ENCODE measurements around the gene JMJD7.

Gene JMJD7

GRCh38 chr15:41822957-41823356 is 4.9 kb upstream of the JMJD7 start:
- ChIA-PET POLR2A (no interaction called here), CTCF (interaction anchor here (1.0 to 5.4 kb wide), 4 partner anchors 12 to 82 kb away, joined by 3 to 61 read pairs (median 14); partner anchors contain the start of gene MAPKBP1)
- TF ChIP-seq CTCF (IDR thresholded peaks at IDR 0.05; ENCODE audit: control extremely low read depth, extremely low read depth, low read depth, missing control alignments): no peak
- DNase-seq (ENCODE audit: extremely low spot score): no peak

- POLR2A ChIA-PET: no interaction called here
- no peak for DNase-seq (ENCODE audit: extremely low spot score)
- CTCF ChIA-PET: interaction anchor here (1.0 to 5.4 kb wide), 4 partner anchors 12 to 81 kb away, joined by 3 to 61 read pairs (median 14); partner anchors contain the start of gene MAPKBP1
- no peak for TF ChIP-seq CTCF (IDR thresholded peaks at IDR 0.05; ENCODE audit: control extremely low read depth, extremely low read depth, low read depth, missing control alignments)
Measured at GRCh38 chr15:41823502-41823901, 4.4 kb upstream of the JMJD7 start.

- ChIA-PET POLR2A (no interaction called here), CTCF (interaction anchor here (1.3 to 5.4 kb wide), 3 partner anchors 13 to 51 kb away, joined by 3 to 61 read pairs (median 25); partner anchors contain the start of gene MAPKBP1)
- no peak for TF ChIP-seq CTCF (IDR thresholded peaks at IDR 0.05; ENCODE audit: control extremely low read depth, extremely low read depth, low read depth, missing control alignments)
- no peak for DNase-seq (ENCODE audit: extremely low spot score)
Measured at GRCh38 chr15:41824062-41824745, 3.7 kb upstream of the JMJD7 start.

- no peak for TF ChIP-seq CTCF (IDR thresholded peaks at IDR 0.05; ENCODE audit: control extremely low read depth, extremely low read depth, low read depth, missing control alignments)
- ChIA-PET POLR2A (no interaction called here), CTCF (interaction anchor here (1.4 to 5.3 kb wide), 3 partner anchors 13 to 222 kb away, joined by 3 to 25 read pairs (median 15); partner anchors contain the start of gene MAPKBP1)
- no peak for DNase-seq (ENCODE audit: extremely low spot score)
Measured at GRCh38 chr15:41825145-41825544, 2.7 kb upstream of the JMJD7 start.

GRCh38 chr15:41825572-41826535 is 2.0 kb upstream of the JMJD7 start:
- DNase-seq (ENCODE audit: extremely low spot score): no peak
- ChIA-PET POLR2A (no interaction called here), CTCF (interaction anchor here (1.4 to 5.3 kb wide), 4 partner anchors 14 to 222 kb away, joined by 3 to 25 read pairs (median 12); partner anchors contain the start of gene MAPKBP1)
- TF ChIP-seq CTCF (IDR thresholded peaks at IDR 0.05; ENCODE audit: control extremely low read depth, extremely low read depth, low read depth, missing control alignments): no peak

- DNase-seq (ENCODE audit: extremely low spot score): no peak
- TF ChIP-seq CTCF (IDR thresholded peaks at IDR 0.05; ENCODE audit: control extremely low read depth, extremely low read depth, low read depth, missing control alignments): no peak
- CTCF ChIA-PET: interaction anchor here (0.8 to 3.7 kb wide), 3 partner anchors 12 to 54 kb away, joined by 3 to 15 read pairs (median 10); partner anchors contain the start of genes MAPKBP1 and PLA2G4B
- POLR2A ChIA-PET: no interaction called here
Measured at GRCh38 chr15:41827290-41827879, 507 bp upstream of the JMJD7 start.

Data from GM10248 (cell line).